HepG2 (cell line): ENCODE data around the gene HELLS. TPM values are rescaled to one million over a fixed set of nuclear protein-coding genes. Genes with fewer than 3 reads are reported as not detected.

Source experiments
- EHMT2 ChIP-seq: fragments of 200-600 bp; sonication (generic); IDR thresholded peaks from 2 replicates; pipeline ENCODE4 v1.7.0; 2017; ENCODE audit warnings: antibody characterized with exemption, low read depth, low read length, borderline replicate concordance
- KDM6A ChIP-seq: IDR thresholded peaks from 2 replicates; pipeline ENCODE4 v1.6.1; 2016; ENCODE audit warnings: low read depth
- MTA1 ChIP-seq: sonication (generic); formaldehyde crosslinking; IDR thresholded peaks from 2 replicates; pipeline ENCODE4 v1.4.0; 2020; ENCODE audit warnings: missing genetic modification reagents, mild to moderate bottlenecking, borderline replicate concordance
- POGK ChIP-seq: sonication (generic); formaldehyde crosslinking; conservative IDR thresholded peaks from 2 replicates; pipeline ENCODE4 v1.8.0; 2022; ENCODE audit warnings: mild to moderate bottlenecking, moderate library complexity, missing genetic modification reagents
- RBFOX2 ChIP-seq: fragments of 200-400 bp; formaldehyde crosslinking; IDR thresholded peaks from 2 replicates; pipeline ENCODE4 v1.6.1; 2017; ENCODE audit warnings: low read depth, mild to moderate bottlenecking, low read length
- RBM39 ChIP-seq: fragments of 200-400 bp; formaldehyde crosslinking; IDR thresholded peaks from one replicate; pipeline ENCODE4 v1.6.1; 2018; ENCODE audit warnings: antibody characterized with exemption, mild to moderate bottlenecking, low read depth, low read length; ENCODE audit not compliant: poor library complexity, severe bottlenecking
- REPIN1 ChIP-seq: sonication (generic); formaldehyde crosslinking; IDR thresholded peaks from 2 replicates; pipeline ENCODE4 v1.8.0; 2022; ENCODE audit warnings: missing genetic modification reagents, low read depth, mild to moderate bottlenecking, borderline replicate concordance
- SAFB2 ChIP-seq: sonication (generic); formaldehyde crosslinking; IDR thresholded peaks from 2 replicates; pipeline ENCODE4 v1.5.1; 2020; ENCODE audit warnings: missing genetic modification reagents, low read depth, mild to moderate bottlenecking, borderline replicate concordance
- TCF7 ChIP-seq: sonication (generic); IDR thresholded peaks from 2 replicates; pipeline ENCODE4 v1.6.1; 2016; ENCODE audit warnings: antibody characterized with exemption, low read depth
- ZBTB21 ChIP-seq: sonication (generic); formaldehyde crosslinking; IDR thresholded peaks from 2 replicates; pipeline ENCODE4 v1.4.0; 2020; ENCODE audit warnings: missing genetic modification reagents
- ZNF12 ChIP-seq: sonication (generic); formaldehyde crosslinking; IDR thresholded peaks from 2 replicates; pipeline ENCODE4 v1.5.0; 2020; ENCODE audit warnings: missing genetic modification reagents
- ZNF382 ChIP-seq: sonication (generic); formaldehyde crosslinking; IDR thresholded peaks from 2 replicates; pipeline ENCODE4 v1.5.0; 2020; ENCODE audit warnings: missing genetic modification reagents, mild to moderate bottlenecking, borderline replicate concordance
- ZNF430 ChIP-seq: sonication (generic); formaldehyde crosslinking; IDR thresholded peaks from 2 replicates; pipeline ENCODE4 v1.9.0; 2021; ENCODE audit warnings: mild to moderate bottlenecking, missing genetic modification reagents
- ZNF432 ChIP-seq: sonication (generic); formaldehyde crosslinking; IDR thresholded peaks from 2 replicates; pipeline ENCODE4 v1.5.0; 2020; ENCODE audit warnings: missing genetic modification reagents, mild to moderate bottlenecking, borderline replicate concordance
- ZNF550 ChIP-seq: sonication (generic); formaldehyde crosslinking; IDR thresholded peaks from 2 replicates; pipeline ENCODE4 v1.4.0; 2020; ENCODE audit warnings: mild to moderate bottlenecking, missing genetic modification reagents, borderline replicate concordance
- ZNF792 ChIP-seq: IDR thresholded peaks from 2 replicates; pipeline ENCODE4 v1.6.1; 2016
- ZNF891 ChIP-seq: sonication (generic); formaldehyde crosslinking; IDR thresholded peaks from 2 replicates; pipeline ENCODE4 v1.5.0; 2020; ENCODE audit warnings: mild to moderate bottlenecking, missing genetic modification reagents
- ZSCAN20 ChIP-seq: sonication (generic); formaldehyde crosslinking; IDR thresholded peaks from 2 replicates; pipeline ENCODE4 v1.4.0; 2020; ENCODE audit warnings: missing genetic modification reagents, mild to moderate bottlenecking, borderline replicate concordance
- polyA plus RNA-seq, 8 experiments: library from polyadenylated mRNA; depleted of rRNA in 3 of 8; stranded (reverse) in 7 of 8; unstranded in 1 of 8; fragments of >200 nt; fragmentation: Illumina TruSeq in 4 of 8; extraction: Trizol in 4 of 8; gene quantifications; 2 replicates each; pipeline versions ENCODE4 v1.2.1 to v1.2.3, GENCODE V29; 2011 to 2016; ENCODE audit warnings: low read depth in 4 of 8, missing spikeins in 1 of 8, mixed read lengths in 1 of 8; ENCODE audit not compliant: insufficient read depth in 1 of 8
- total RNA-seq, 5 experiments: library from RNA; depleted of rRNA; stranded (reverse); fragments of >200 nt; fragmentation: Illumina TruSeq; extraction: Trizol; gene quantifications; 2 replicates each; pipeline ENCODE4 v1.2.3, GENCODE V29; 2016; ENCODE audit warnings: low read depth in 1 of 5
- TF ChIP-seq, protein P1 (sequence below): sonication (generic); formaldehyde crosslinking; IDR thresholded peaks from 2 replicates; pipeline ENCODE4 v1.4.0; 2020; ENCODE audit warnings: missing genetic modification reagents
- TF ChIP-seq, protein P2 (sequence below): sonication (generic); formaldehyde crosslinking; IDR thresholded peaks from 2 replicates; pipeline ENCODE4 v1.4.0; 2020; ENCODE audit warnings: missing genetic modification reagents
- TF ChIP-seq, protein P3 (sequence below): sonication (generic); formaldehyde crosslinking; IDR thresholded peaks from 2 replicates; pipeline ENCODE4 v1.4.0; 2020; ENCODE audit warnings: missing genetic modification reagents, borderline replicate concordance

The HELLS gene
- total and polyA plus RNA-seq, 2 of the 13 experiments (the other 11 are each of a cell fraction or from before 2014, with no cell fraction given): 22.6 to 84.6 TPM

DNA sequence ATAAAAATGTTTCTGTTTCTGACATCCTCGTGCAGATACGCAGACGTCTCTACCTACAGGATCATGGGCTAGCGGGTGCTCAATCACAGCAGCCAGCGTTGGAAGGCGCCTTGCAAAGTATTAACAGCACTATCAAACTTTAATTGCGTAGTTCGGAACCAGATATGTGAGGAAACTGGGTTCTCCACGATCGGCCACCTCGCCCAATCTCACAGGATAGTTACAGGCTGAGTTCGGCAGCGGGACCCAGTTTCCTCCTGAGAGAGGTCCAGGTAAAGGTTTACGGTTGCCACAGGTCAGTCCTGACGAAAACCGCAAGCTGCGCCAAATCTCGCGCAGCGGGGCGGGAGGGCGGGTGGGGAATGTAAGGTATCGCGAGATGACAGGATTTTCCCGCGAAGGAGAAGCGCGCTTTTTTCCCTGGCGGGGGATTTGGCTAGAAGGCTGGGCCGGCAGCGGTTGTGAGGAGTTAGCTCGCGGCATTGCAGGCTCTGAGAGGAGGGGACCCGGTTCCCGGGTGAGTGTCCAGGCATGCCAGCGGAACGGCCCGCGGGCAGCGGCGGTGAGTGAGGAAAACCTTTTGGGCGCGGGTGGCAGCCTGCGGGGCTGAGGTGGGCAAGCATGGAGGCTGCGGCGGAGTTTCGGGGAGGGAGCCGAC, at the start of gene HELLS (continued):
- TF ChIP-seq SAFB2 (CRISPR knock-in tag) (peak; percentile 78), REPIN1 (CRISPR knock-in tag) (no peak), ZSCAN20 (CRISPR knock-in tag) (no peak), ZNF432 (CRISPR knock-in tag) (no peak), ZNF550 (CRISPR knock-in tag) (no peak), RBM39 (peak; percentile 45), ZNF382 (no peak), MTA1 (CRISPR knock-in tag) (no peak), ZNF792 (CRISPR knock-in tag) (peak; percentile 52; the same call in 1 of the 2 replicates), EHMT2 (no peak), ZNF891 (CRISPR knock-in tag) (peak; percentile 41; the same call in 1 of the 2 replicates), ZNF12 (CRISPR knock-in tag) (no peak; the same call in 1 of the 2 replicates), KDM6A (no peak), TCF7 (no peak), POGK (peak; percentile 49; the same call in 1 of the 2 replicates), ZNF430 (no peak), ZBTB21 (CRISPR knock-in tag) (no peak), RBFOX2 (peak; percentile 66)
- TF ChIP-seq, protein P1, sequence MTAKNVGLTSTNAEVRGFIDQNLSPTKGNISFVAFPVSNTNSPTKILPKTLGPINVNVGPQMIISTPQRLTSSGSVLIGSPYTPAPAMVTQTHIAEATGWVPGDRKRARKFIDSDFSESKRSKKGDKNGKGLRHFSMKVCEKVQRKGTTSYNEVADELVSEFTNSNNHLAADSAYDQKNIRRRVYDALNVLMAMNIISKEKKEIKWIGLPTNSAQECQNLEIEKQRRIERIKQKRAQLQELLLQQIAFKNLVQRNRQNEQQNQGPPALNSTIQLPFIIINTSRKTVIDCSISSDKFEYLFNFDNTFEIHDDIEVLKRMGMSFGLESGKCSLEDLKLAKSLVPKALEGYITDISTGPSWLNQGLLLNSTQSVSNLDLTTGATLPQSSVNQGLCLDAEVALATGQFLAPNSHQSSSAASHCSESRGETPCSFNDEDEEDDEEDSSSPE (CRISPR knock-in tag): peak; percentile 98
- TF ChIP-seq, protein P2, sequence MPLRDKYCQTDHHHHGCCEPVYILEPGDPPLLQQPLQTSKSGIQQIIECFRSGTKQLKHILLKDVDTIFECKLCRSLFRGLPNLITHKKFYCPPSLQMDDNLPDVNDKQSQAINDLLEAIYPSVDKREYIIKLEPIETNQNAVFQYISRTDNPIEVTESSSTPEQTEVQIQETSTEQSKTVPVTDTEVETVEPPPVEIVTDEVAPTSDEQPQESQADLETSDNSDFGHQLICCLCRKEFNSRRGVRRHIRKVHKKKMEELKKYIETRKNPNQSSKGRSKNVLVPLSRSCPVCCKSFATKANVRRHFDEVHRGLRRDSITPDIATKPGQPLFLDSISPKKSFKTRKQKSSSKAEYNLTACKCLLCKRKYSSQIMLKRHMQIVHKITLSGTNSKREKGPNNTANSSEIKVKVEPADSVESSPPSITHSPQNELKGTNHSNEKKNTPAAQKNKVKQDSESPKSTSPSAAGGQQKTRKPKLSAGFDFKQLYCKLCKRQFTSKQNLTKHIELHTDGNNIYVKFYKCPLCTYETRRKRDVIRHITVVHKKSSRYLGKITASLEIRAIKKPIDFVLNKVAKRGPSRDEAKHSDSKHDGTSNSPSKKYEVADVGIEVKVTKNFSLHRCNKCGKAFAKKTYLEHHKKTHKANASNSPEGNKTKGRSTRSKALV (CRISPR knock-in tag): no peak
- TF ChIP-seq, protein P3, sequence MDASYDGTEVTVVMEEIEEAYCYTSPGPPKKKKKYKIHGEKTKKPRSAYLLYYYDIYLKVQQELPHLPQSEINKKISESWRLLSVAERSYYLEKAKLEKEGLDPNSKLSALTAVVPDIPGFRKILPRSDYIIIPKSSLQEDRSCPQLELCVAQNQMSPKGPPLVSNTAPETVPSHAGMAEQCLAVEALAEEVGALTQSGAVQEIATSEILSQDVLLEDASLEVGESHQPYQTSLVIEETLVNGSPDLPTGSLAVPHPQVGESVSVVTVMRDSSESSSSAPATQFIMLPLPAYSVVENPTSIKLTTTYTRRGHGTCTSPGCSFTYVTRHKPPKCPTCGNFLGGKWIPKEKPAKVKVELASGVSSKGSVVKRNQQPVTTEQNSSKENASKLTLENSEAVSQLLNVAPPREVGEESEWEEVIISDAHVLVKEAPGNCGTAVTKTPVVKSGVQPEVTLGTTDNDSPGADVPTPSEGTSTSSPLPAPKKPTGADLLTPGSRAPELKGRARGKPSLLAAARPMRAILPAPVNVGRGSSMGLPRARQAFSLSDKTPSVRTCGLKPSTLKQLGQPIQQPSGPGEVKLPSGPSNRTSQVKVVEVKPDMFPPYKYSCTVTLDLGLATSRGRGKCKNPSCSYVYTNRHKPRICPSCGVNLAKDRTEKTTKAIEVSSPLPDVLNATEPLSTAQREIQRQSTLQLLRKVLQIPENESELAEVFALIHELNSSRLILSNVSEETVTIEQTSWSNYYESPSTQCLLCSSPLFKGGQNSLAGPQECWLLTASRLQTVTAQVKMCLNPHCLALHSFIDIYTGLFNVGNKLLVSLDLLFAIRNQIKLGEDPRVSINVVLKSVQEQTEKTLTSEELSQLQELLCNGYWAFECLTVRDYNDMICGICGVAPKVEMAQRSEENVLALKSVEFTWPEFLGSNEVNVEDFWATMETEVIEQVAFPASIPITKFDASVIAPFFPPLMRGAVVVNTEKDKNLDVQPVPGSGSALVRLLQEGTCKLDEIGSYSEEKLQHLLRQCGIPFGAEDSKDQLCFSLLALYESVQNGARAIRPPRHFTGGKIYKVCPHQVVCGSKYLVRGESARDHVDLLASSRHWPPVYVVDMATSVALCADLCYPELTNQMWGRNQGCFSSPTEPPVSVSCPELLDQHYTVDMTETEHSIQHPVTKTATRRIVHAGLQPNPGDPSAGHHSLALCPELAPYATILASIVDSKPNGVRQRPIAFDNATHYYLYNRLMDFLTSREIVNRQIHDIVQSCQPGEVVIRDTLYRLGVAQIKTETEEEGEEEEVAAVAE (CRISPR knock-in tag): no peak
